ENCODE data around the gene CTAGE9.
"Not testable (repeated sequence)": the region's sequence is repeated elsewhere in the genome, so short reads cannot be mapped to it uniquely, and the experiment has no call there.

Gene CTAGE9

GRCh38 chr6:131710917-131711316, at the start of gene CTAGE9:
Gene CTAGE9, minus strand, starts transcription at chr6:131711017. Its CDS starts 0 bp downstream, at chr6:131711017.
- in situ Hi-C loops (cut with MboI; ENCODE audit: low sequenced_read_pairs): not testable (repeated sequence)

- in situ Hi-C loops (cut with MboI; ENCODE audit: low sequenced_read_pairs): no loop called here
Observed at GRCh38 chr6:131758920-131759319, 48.1 kb upstream of the CTAGE9 start.

- in situ Hi-C loops (cut with MboI; ENCODE audit: low sequenced_read_pairs): no loop called here
Observed at GRCh38 chr6:131756039-131756438, 45.2 kb upstream of the CTAGE9 start.

GRCh38 chr6:131755597-131755996, 44.8 kb upstream of the CTAGE9 start:
- in situ Hi-C loops (cut with MboI; ENCODE audit: low sequenced_read_pairs): no loop called here

GRCh38 chr6:131754715-131755567, 44.1 kb upstream of the CTAGE9 start:
- in situ Hi-C loops (cut with MboI; ENCODE audit: low sequenced_read_pairs): no loop called here

DNA sequence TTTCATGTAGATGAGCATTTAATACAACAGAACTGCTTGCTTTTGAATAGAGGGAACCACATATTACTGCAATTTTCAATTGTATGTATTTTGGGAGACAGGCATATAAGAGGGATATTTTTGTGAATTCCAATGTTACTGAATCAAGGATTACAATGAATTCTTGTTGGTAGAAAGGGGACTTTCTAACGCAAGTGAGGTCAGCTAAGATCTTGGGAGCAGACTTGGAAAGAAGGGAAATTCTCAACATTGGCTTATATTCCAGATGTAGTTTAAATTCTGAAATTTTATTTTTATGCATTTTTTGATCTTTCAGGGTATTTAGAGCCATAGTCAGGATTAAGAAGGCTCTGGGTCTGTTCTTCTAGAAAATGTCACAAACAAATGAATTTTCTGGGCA, 43.3 kb upstream of the CTAGE9 start:
- in situ Hi-C loops (cut with MboI; ENCODE audit: low sequenced_read_pairs): no loop called here

- in situ Hi-C loops (cut with MboI; ENCODE audit: low sequenced_read_pairs): not testable (repeated sequence)
Observed at GRCh38 chr6:131751012-131751715, 40.3 kb upstream of the CTAGE9 start.

- in situ Hi-C loops (cut with MboI; ENCODE audit: low sequenced_read_pairs): no loop called here
Observed at GRCh38 chr6:131749023-131749422, 38.2 kb upstream of the CTAGE9 start.

- in situ Hi-C loops (cut with MboI; ENCODE audit: low sequenced_read_pairs): no loop called here
Observed at GRCh38 chr6:131747821-131748353, 37.1 kb upstream of the CTAGE9 start.

- in situ Hi-C loops (cut with MboI; ENCODE audit: low sequenced_read_pairs): no loop called here
Observed at GRCh38 chr6:131745476-131745875, 34.7 kb upstream of the CTAGE9 start.

GRCh38 chr6:131744432-131745287, 33.8 kb upstream of the CTAGE9 start:
- in situ Hi-C loops (cut with MboI; ENCODE audit: low sequenced_read_pairs): no loop called here

DNA sequence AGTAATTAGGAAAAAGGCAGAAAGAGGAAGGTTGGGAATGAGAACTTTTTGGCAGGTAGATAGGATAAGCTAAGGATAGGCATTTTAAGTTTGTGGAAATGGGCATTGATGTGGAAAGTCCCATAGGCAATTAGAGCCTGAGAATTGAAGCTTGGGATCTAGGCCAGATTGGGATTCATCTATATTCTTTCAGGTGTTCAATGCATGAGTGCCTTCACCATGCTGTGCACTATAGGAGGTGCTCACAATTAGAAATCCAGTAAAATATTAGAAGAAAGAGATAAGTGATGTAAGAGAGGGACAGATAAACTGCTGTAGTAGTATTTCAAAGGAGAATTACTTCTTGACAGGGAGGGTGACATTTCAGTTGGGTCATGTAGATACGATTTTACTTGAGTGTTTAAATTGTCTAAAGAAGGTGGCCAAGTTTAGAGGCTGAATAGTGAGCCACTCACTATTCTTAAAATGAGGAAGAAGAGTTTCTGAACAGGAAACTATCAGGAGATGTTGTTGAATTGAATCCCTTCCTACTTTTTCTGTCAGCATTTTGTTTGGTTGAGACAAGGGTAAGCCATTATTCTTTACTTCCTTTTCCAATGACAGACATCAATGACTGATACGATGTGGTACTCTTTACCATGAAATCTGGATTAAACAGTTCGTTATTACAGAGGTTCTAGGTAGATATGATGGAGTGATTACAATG, 31.0 kb upstream of the CTAGE9 start:
- in situ Hi-C loops (cut with MboI; ENCODE audit: low sequenced_read_pairs): no loop called here

GRCh38 chr6:131740161-131740560, 29.3 kb upstream of the CTAGE9 start:
- in situ Hi-C loops (cut with MboI; ENCODE audit: low sequenced_read_pairs): no loop called here

- in situ Hi-C loops (cut with MboI; ENCODE audit: low sequenced_read_pairs): no loop called here
Observed at GRCh38 chr6:131739136-131739535, 28.3 kb upstream of the CTAGE9 start.

DNA sequence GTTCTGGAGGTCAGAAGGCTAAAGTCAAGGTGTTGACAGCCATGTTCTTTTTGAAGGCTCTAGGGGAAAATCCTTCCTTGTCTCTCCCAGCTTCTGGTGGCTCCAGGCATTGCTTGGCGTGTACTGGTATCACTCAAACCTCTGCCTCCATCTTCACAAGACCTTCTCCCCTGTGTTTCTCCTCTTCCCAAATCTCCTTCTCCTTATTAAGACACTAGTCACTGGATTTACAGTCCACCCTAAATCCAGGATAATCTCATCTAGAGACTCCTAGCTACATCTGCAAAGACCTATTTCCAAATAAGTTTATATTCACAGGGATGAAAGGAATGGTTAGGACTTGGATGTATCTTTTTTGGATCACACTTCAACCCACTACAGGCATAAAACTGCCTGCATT, 26.0 kb upstream of the CTAGE9 start:
- in situ Hi-C loops (cut with MboI; ENCODE audit: low sequenced_read_pairs): no loop called here

GRCh38 chr6:131736003-131736596, 25.3 kb upstream of the CTAGE9 start:
- in situ Hi-C loops (cut with MboI; ENCODE audit: low sequenced_read_pairs): no loop called here

- in situ Hi-C loops (cut with MboI; ENCODE audit: low sequenced_read_pairs): no loop called here
Observed at GRCh38 chr6:131733376-131734016, 22.7 kb upstream of the CTAGE9 start.

DNA sequence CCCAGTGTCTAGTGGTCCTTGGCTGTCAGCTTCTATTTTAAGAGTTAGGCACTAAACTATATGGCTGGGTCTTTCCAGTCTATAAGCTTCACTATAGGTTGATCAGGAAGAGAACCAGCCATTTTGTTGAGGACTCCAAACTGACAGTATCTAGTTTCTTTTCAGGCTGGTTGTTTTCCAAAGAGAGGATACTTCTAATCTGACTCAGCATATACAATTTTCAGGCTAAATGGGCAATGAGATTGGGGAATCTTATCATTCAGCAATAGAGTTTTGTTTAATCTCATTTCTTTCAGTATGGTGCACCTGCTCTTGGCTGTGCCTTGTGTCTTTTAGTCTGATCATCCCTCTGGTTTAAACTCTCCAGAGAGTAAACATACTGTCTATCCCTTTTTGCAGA, 20.4 kb upstream of the CTAGE9 start:
- in situ Hi-C loops (cut with MboI; ENCODE audit: low sequenced_read_pairs): no loop called here

GRCh38 chr6:131730264-131730663, 19.4 kb upstream of the CTAGE9 start:
- in situ Hi-C loops (cut with MboI; ENCODE audit: low sequenced_read_pairs): no loop called here
